HepG2 (cell line): ENCODE measurements around the gene RNF114. TPM values are rescaled to one million over a fixed set of nuclear protein-coding genes. Genes with fewer than 3 reads are reported as not detected.
A peak's percentile ranks its signal among the peaks of the same experiment; 100 is the strongest.

Experiments
- ADNP ChIP-seq: sonication (generic); formaldehyde crosslinking; IDR thresholded peaks from 2 replicates; pipeline ENCODE4 v1.4.0; 2020; ENCODE audit warnings: missing genetic modification reagents
- ARHGAP35 ChIP-seq: sonication (generic); formaldehyde crosslinking; IDR thresholded peaks from 2 replicates; pipeline ENCODE4 v1.9.0; 2022; ENCODE audit warnings: mild to moderate bottlenecking, inconsistent platforms, moderate library complexity, missing genetic modification reagents, borderline replicate concordance
- CHCHD3 ChIP-seq: sonication (generic); formaldehyde crosslinking; IDR thresholded peaks from 2 replicates; pipeline ENCODE4 v1.8.0; 2022; ENCODE audit warnings: mild to moderate bottlenecking, missing genetic modification reagents, moderate library complexity
- DNMT1 ChIP-seq: sonication (generic); formaldehyde crosslinking; IDR thresholded peaks from 2 replicates; pipeline ENCODE4 v1.5.1; 2020; ENCODE audit warnings: mild to moderate bottlenecking, missing genetic modification reagents
- KLF12 ChIP-seq: sonication (generic); formaldehyde crosslinking; IDR thresholded peaks from 2 replicates; pipeline ENCODE4 v1.4.0; 2020; ENCODE audit warnings: missing genetic modification reagents, borderline replicate concordance
- MXI1 ChIP-seq: IDR thresholded peaks from 3 replicates; pipeline ENCODE4 v1.6.1; 2012; ENCODE audit warnings: low read depth, low read length, inconsistent platforms, borderline replicate concordance
- NBN ChIP-seq: fragments of 450-650 bp; conservative IDR thresholded peaks from 2 replicates; pipeline ENCODE4 v1.6.1; 2017
- POLR2G ChIP-seq: fragments of 200-400 bp; formaldehyde crosslinking; IDR thresholded peaks from 2 replicates; pipeline ENCODE4 v1.6.1; 2018; ENCODE audit warnings: mild to moderate bottlenecking, low read depth, low read length, moderate library complexity
- ZBTB38 ChIP-seq: sonication (generic); formaldehyde crosslinking; IDR thresholded peaks from 2 replicates; pipeline ENCODE4 v1.5.1; 2020; ENCODE audit warnings: mild to moderate bottlenecking, missing genetic modification reagents
- ZKSCAN1 ChIP-seq: fragments of 150-350 bp; IDR thresholded peaks from 2 replicates; pipeline ENCODE4 v1.6.1; 2014; ENCODE audit warnings: low read length
- ZNF557 ChIP-seq: sonication (generic); formaldehyde crosslinking; IDR thresholded peaks from 2 replicates; pipeline ENCODE4 v1.4.0; 2020; ENCODE audit warnings: missing genetic modification reagents
- ZNF83 ChIP-seq: sonication (generic); formaldehyde crosslinking; IDR thresholded peaks from 2 replicates; pipeline ENCODE4 v1.4.0; 2020; ENCODE audit warnings: missing genetic modification reagents, mild to moderate bottlenecking, borderline replicate concordance
- ZSCAN29 ChIP-seq: sonication (generic); formaldehyde crosslinking; conservative IDR thresholded peaks from 2 replicates; pipeline ENCODE4 v1.4.0; 2020; ENCODE audit warnings: mild to moderate bottlenecking, missing genetic modification reagents
- polyA plus RNA-seq, 8 experiments: library from polyadenylated mRNA; depleted of rRNA in 3 of 8; stranded (reverse) in 7 of 8; unstranded in 1 of 8; fragments of >200 nt; fragmentation: Illumina TruSeq in 4 of 8; extraction: Trizol in 4 of 8; gene quantifications; 2 replicates each; pipeline versions ENCODE4 v1.2.1 to v1.2.3, GENCODE V29; 2011 to 2016; ENCODE audit warnings: low read depth in 4 of 8, missing spikeins in 1 of 8, mixed read lengths in 1 of 8; ENCODE audit not compliant: insufficient read depth in 1 of 8
- total RNA-seq, 5 experiments: library from RNA; depleted of rRNA; stranded (reverse); fragments of >200 nt; fragmentation: Illumina TruSeq; extraction: Trizol; gene quantifications; 2 replicates each; pipeline ENCODE4 v1.2.3, GENCODE V29; 2016; ENCODE audit warnings: low read depth in 1 of 5
- TF ChIP-seq, protein P1 (sequence below): sonication (generic); formaldehyde crosslinking; IDR thresholded peaks from 2 replicates; pipeline ENCODE4 v1.4.0; 2020; ENCODE audit warnings: mild to moderate bottlenecking, low read depth, missing genetic modification reagents
- TF ChIP-seq, protein P2 (sequence below): sonication (generic); formaldehyde crosslinking; IDR thresholded peaks from 2 replicates; pipeline ENCODE4 v1.8.0; 2022; ENCODE audit warnings: mild to moderate bottlenecking, missing genetic modification reagents
- TF ChIP-seq, protein P3 (sequence below): sonication (generic); formaldehyde crosslinking; IDR thresholded peaks from 2 replicates; pipeline ENCODE4 v1.4.0; 2020; ENCODE audit warnings: mild to moderate bottlenecking, missing genetic modification reagents
- TF ChIP-seq, protein P4 (sequence below): IDR thresholded peaks from 2 replicates; pipeline ENCODE4 v1.6.1; 2016
- TF ChIP-seq, protein P5 (sequence below): sonication (generic); formaldehyde crosslinking; IDR thresholded peaks from 2 replicates; pipeline ENCODE4 v1.8.1; 2022; ENCODE audit warnings: mild to moderate bottlenecking, missing genetic modification reagents
- TF ChIP-seq, protein P6 (sequence below): IDR thresholded peaks from 2 replicates; pipeline ENCODE4 v1.6.1; 2016; ENCODE audit warnings: control low read depth

Gene RNF114
- total and polyA plus RNA-seq, 2 of the 13 experiments (the other 11 are each of a cell fraction or from before 2014, with no cell fraction given): 119 to 126 TPM

DNA sequence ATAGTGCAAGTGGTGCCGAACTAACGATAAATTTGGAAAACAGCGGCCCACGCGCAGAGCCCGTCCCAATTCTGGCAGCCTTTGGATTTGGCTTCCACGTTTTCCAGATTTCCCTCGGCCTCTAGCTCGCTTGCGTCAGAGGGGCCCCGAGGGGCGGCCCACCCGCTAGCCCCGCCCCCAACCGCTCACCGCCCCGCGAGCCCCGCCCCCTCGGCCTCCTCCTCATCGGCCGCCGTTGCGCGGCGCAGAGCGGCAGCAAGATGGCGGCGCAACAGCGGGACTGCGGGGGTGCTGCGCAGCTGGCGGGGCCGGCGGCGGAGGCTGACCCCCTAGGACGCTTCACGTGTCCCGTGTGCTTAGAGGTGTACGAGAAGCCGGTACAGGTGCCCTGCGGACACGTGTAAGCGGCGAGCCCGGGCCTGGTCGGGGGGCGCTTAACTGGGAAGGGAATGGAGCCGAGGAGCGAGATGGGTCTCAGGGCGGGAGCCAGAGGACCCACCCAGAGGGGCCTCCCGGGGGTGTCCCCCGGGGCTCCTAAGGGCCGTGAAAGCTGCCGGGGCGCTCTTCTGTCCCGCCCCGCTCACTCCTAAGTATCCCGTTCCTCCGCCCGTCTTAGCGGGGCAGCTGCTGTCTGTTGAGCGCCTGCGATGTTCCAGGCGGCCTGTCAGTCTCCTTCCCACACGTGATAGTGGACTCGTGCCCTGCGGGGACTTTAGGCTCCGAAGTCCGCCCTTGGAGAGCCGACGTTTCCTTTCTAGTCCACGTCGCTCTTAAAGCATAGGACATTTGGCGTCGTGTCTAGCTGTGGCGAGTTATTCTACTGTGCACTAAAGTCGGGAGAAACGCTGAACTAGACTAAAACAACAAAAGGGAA is at the start of gene RNF114 (continued):
- TF ChIP-seq, protein P1, sequence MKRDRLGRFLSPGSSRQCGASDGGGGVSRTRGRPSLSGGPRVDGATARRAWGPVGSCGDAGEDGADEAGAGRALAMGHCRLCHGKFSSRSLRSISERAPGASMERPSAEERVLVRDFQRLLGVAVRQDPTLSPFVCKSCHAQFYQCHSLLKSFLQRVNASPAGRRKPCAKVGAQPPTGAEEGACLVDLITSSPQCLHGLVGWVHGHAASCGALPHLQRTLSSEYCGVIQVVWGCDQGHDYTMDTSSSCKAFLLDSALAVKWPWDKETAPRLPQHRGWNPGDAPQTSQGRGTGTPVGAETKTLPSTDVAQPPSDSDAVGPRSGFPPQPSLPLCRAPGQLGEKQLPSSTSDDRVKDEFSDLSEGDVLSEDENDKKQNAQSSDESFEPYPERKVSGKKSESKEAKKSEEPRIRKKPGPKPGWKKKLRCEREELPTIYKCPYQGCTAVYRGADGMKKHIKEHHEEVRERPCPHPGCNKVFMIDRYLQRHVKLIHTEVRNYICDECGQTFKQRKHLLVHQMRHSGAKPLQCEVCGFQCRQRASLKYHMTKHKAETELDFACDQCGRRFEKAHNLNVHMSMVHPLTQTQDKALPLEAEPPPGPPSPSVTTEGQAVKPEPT (CRISPR knock-in tag): 0 out of 2 replicates have a peak, but pooled peaks have one; percentile 34
- TF ChIP-seq NBN: no peak
- TF ChIP-seq KLF12 (CRISPR knock-in tag): peak; percentile 72; the same call in 1 of the 2 replicates
- TF ChIP-seq ZSCAN29 (CRISPR knock-in tag): no peak
- TF ChIP-seq ZNF83 (CRISPR knock-in tag): peak; percentile 79; the same call in 1 of the 2 replicates
- TF ChIP-seq POLR2G: peak; percentile 94
- TF ChIP-seq CHCHD3 (CRISPR knock-in tag): peak; percentile 88
- TF ChIP-seq, protein P2, sequence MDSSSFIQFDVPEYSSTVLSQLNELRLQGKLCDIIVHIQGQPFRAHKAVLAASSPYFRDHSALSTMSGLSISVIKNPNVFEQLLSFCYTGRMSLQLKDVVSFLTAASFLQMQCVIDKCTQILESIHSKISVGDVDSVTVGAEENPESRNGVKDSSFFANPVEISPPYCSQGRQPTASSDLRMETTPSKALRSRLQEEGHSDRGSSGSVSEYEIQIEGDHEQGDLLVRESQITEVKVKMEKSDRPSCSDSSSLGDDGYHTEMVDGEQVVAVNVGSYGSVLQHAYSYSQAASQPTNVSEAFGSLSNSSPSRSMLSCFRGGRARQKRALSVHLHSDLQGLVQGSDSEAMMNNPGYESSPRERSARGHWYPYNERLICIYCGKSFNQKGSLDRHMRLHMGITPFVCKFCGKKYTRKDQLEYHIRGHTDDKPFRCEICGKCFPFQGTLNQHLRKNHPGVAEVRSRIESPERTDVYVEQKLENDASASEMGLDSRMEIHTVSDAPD (CRISPR knock-in tag): no peak; the same call in 1 of the 2 replicates
- 0 out of 2 replicates have a peak, but pooled peaks have one; percentile 2 for TF ChIP-seq ADNP
- TF ChIP-seq, protein P3, sequence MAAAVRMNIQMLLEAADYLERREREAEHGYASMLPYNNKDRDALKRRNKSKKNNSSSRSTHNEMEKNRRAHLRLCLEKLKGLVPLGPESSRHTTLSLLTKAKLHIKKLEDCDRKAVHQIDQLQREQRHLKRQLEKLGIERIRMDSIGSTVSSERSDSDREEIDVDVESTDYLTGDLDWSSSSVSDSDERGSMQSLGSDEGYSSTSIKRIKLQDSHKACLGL (CRISPR knock-in tag): peak; percentile 76; the same call in 1 of the 2 replicates
- TF ChIP-seq, protein P4, sequence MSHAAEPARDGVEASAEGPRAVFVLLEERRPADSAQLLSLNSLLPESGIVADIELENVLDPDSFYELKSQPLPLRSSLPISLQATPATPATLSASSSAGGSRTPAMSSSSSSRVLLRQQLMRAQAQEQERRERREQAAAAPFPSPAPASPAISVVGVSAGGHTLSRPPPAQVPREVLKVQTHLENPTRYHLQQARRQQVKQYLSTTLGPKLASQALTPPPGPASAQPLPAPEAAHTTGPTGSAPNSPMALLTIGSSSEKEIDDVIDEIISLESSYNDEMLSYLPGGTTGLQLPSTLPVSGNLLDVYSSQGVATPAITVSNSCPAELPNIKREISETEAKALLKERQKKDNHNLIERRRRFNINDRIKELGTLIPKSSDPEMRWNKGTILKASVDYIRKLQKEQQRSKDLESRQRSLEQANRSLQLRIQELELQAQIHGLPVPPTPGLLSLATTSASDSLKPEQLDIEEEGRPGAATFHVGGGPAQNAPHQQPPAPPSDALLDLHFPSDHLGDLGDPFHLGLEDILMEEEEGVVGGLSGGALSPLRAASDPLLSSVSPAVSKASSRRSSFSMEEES: peak; percentile 68
- TF ChIP-seq, protein P5, sequence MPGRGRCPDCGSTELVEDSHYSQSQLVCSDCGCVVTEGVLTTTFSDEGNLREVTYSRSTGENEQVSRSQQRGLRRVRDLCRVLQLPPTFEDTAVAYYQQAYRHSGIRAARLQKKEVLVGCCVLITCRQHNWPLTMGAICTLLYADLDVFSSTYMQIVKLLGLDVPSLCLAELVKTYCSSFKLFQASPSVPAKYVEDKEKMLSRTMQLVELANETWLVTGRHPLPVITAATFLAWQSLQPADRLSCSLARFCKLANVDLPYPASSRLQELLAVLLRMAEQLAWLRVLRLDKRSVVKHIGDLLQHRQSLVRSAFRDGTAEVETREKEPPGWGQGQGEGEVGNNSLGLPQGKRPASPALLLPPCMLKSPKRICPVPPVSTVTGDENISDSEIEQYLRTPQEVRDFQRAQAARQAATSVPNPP: no peak
- TF ChIP-seq ZNF557 (CRISPR knock-in tag): no peak
- TF ChIP-seq, protein P6, sequence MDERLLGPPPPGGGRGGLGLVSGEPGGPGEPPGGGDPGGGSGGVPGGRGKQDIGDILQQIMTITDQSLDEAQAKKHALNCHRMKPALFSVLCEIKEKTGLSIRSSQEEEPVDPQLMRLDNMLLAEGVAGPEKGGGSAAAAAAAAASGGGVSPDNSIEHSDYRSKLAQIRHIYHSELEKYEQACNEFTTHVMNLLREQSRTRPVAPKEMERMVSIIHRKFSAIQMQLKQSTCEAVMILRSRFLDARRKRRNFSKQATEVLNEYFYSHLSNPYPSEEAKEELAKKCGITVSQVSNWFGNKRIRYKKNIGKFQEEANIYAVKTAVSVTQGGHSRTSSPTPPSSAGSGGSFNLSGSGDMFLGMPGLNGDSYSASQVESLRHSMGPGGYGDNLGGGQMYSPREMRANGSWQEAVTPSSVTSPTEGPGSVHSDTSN: 0 out of 2 replicates have a peak, but pooled peaks have one; percentile 29
- peak; percentile 91; the same call in 1 of the 2 replicates for TF ChIP-seq ARHGAP35 (CRISPR knock-in tag)
- peak; percentile 93 for TF ChIP-seq DNMT1 (CRISPR knock-in tag)
- peak; percentile 36; the same call in 1 of the 2 replicates for TF ChIP-seq ZKSCAN1
- peak; percentile 79; the same call in 2 of the 3 replicates for TF ChIP-seq MXI1
- 0 out of 2 replicates have a peak, but pooled peaks have one; percentile 58 for TF ChIP-seq ZBTB38 (CRISPR knock-in tag)
